DND-41 (cell line): ENCODE results near the gene RBP2.

ENCODE experiments used
- ATAC-seq: fragments of 200-7000 bp; cut with Tn5 transposase; 3 replicates; pipeline ENCODE4 v1.9.1; 2021; ENCODE audit warnings: low read depth; ENCODE audit not compliant: insufficient read depth
- DNase-seq: peaks from one replicate; pipeline ENCODE4 v3.0.0-alpha.2; 2020
- H2AFZ ChIP-seq: 2 replicates; pipeline ENCODE4 v1.6.0; 2012; ENCODE audit warnings: low read depth, low read length
- H3K27ac ChIP-seq: 2 replicates; pipeline ENCODE4 v1.5.1; 2012; ENCODE audit warnings: low read length, inconsistent platforms
- H3K27me3 ChIP-seq: fragments of 200-600 bp; sonication (generic); 2 replicates; pipeline ENCODE4 v1.6.0; 2012; ENCODE audit warnings: low read length, mild to moderate bottlenecking, inconsistent platforms; ENCODE audit not compliant: insufficient read depth, poor library complexity
- H3K36me3 ChIP-seq: 2 replicates; pipeline ENCODE4 v1.5.1; 2012; ENCODE audit warnings: low read length, inconsistent platforms; ENCODE audit not compliant: insufficient read depth
- H3K4me1 ChIP-seq: 2 replicates; pipeline ENCODE4 v1.5.1; 2012; ENCODE audit warnings: mild to moderate bottlenecking, low read length; ENCODE audit not compliant: insufficient read depth
- H3K4me2 ChIP-seq: 2 replicates; pipeline ENCODE4 v1.6.0; 2012; ENCODE audit warnings: mild to moderate bottlenecking, moderate library complexity, low read length, inconsistent platforms; ENCODE audit not compliant: insufficient read depth
- H3K4me3 ChIP-seq, 2 experiments: fragments of 200-600 bp in 1 of 2; shearing (Covaris generic) in 1 of 2; 2 replicates each; pipeline ENCODE4 v1.5.1; 2012 to 2016; ENCODE audit warnings: inconsistent platforms in 2 of 2, low read length in 2 of 2, mild to moderate bottlenecking in 2 of 2, low read depth in 1 of 2, moderate library complexity in 1 of 2
- H3K79me2 ChIP-seq: 2 replicates; pipeline ENCODE4 v1.6.0; 2012; ENCODE audit warnings: low read length, inconsistent platforms; ENCODE audit not compliant: insufficient read depth
- H3K9ac ChIP-seq: 2 replicates; pipeline ENCODE4 v1.6.0; 2012; ENCODE audit warnings: low read depth, mild to moderate bottlenecking, inconsistent platforms, low read length, moderate library complexity
- H3K9me3 ChIP-seq: 2 replicates; pipeline ENCODE4 v1.5.1; 2012; ENCODE audit warnings: low read length, moderate library complexity, mild to moderate bottlenecking, inconsistent platforms; ENCODE audit not compliant: insufficient read depth, severe bottlenecking
- H4K20me1 ChIP-seq: 2 replicates; pipeline ENCODE4 v1.6.0; 2012; ENCODE audit warnings: low read length; ENCODE audit not compliant: insufficient read depth
- CTCF ChIP-seq: IDR thresholded peaks from 2 replicates; pipeline ENCODE4 v1.5.1; 2012; ENCODE audit warnings: borderline replicate concordance, low read length, moderate library complexity, mild to moderate bottlenecking; ENCODE audit not compliant: poor library complexity, severe bottlenecking; ENCODE audit errors: extremely low read depth
- EZH2 ChIP-seq: IDR thresholded peaks from 3 replicates; pipeline ENCODE4 v1.6.1; 2012; ENCODE audit warnings: borderline replicate concordance, low read depth, mild to moderate bottlenecking, moderate library complexity, low read length, inconsistent platforms; ENCODE audit not compliant: severe bottlenecking

The RBP2 gene

DNA sequence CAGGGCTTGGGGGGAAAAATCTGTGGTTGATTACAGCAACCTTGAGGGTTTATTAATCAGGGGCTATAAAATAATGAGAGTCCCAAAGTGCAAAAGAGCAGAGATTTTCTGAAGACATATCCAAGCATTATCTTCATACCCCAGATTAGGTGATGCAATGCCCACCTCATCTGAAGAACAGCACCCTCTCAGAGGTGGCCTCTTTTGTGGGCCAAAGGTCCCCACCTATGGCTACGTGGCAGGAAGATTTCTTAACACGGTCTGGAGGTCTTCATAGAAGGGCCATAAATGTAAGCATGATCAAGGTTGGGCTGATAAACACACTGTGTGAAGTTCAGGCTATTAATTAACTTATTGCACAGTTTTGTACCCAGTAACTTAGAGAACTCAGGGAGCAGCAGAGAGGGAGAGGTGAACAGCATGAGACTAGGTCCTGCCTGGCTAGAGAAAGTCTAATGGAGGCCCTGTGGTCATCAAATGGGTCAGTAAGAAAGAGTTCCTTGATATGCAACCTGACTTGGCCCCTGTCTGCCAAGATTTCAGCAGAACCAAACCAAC lies 29.6 kb upstream of the RBP2 start:
- no peaks in the 10 kb centered on the region for H4K20me1 ChIP-seq
- H3K27ac ChIP-seq: no peak overlapping the region
- H3K4me3 ChIP-seq: no peak overlapping the region
- H3K9ac ChIP-seq: no peak overlapping the region
- no peak for TF ChIP-seq EZH2
- TF ChIP-seq CTCF: no peak
- H2AFZ ChIP-seq: no peak overlapping the region
- H3K36me3 ChIP-seq: no peaks in the 10 kb centered on the region
- no peak for DNase-seq
- H3K9me3 ChIP-seq: no peaks in the 10 kb centered on the region
- H3K27me3 ChIP-seq: peaks cover 5% of the 10 kb centered on the region
- H3K4me2 ChIP-seq: no peak overlapping the region
- ATAC-seq: no peak
- no peaks in the 10 kb centered on the region for H3K79me2 ChIP-seq
- no peaks in the 10 kb centered on the region for H3K4me1 ChIP-seq

- Histone ChIP-seq H2AFZ (no peak overlapping the region), H4K20me1 (no peaks in the 10 kb centered on the region), H3K9ac (no peak overlapping the region), H3K4me3 (no peak overlapping the region), H3K79me2 (no peaks in the 10 kb centered on the region), H3K36me3 (no peaks in the 10 kb centered on the region), H3K27me3 (no peaks in the 10 kb centered on the region), H3K4me2 (no peak overlapping the region), H3K4me1 (no peaks in the 10 kb centered on the region), H3K27ac (no peak overlapping the region), H3K9me3 (no peaks in the 10 kb centered on the region)
- TF ChIP-seq CTCF: no peak
- no peak for TF ChIP-seq EZH2
- no peak for DNase-seq
- ATAC-seq: no peak
These were observed 23.2 kb upstream of the RBP2 start for GRCh38 chr3:139499536-139499935.

DNA sequence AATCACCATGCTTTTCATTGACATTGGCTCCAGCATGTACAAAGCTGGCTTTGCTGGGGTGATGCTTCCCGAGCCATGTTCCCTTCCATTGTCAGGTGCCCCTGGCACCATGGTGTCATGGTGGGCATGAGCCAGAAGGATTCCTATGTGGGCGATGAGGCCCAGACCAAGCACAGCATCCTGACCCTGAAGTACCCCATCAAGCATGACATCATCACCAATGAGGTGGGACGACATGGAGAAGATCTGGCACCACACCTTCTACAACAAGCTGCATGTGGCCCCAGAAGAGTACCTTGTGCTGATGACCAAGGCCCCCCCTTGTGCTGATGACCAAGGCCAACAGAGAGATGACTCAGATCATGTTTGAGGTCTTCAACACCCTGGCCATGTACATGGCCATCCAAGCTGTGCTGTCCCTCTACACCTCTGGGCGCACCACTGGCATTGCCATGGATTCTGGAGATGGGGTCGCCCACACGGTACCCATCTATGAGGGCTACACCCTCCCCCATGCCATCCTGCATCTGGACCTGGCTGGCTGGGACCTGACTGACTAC lies 17.6 kb upstream of the RBP2 start:
- TF ChIP-seq EZH2: no peak
- no peak for TF ChIP-seq CTCF
- no peak overlapping the region for H3K4me2 ChIP-seq
- no peak overlapping the region for H2AFZ ChIP-seq
- H3K9ac ChIP-seq: no peak overlapping the region
- H3K4me1 ChIP-seq: no peaks in the 10 kb centered on the region
- DNase-seq (no peak), ATAC-seq (no peak)
- no peak overlapping the region for H3K27ac ChIP-seq
- H3K36me3 ChIP-seq: no peaks in the 10 kb centered on the region
- H3K9me3 ChIP-seq: peaks cover 2% of the 10 kb centered on the region
- H3K4me3 ChIP-seq: no peak overlapping the region
- H3K27me3 ChIP-seq: no peaks in the 10 kb centered on the region
- H3K79me2 ChIP-seq: no peaks in the 10 kb centered on the region
- no peaks in the 10 kb centered on the region for H4K20me1 ChIP-seq
